RPMI8226 (cell line): ENCODE measurements around the gene LPP.

Experiments
- DNase-seq: peaks from one replicate; pipeline ENCODE4 v3.0.0-alpha.2; 2015

LPP gene

DNA sequence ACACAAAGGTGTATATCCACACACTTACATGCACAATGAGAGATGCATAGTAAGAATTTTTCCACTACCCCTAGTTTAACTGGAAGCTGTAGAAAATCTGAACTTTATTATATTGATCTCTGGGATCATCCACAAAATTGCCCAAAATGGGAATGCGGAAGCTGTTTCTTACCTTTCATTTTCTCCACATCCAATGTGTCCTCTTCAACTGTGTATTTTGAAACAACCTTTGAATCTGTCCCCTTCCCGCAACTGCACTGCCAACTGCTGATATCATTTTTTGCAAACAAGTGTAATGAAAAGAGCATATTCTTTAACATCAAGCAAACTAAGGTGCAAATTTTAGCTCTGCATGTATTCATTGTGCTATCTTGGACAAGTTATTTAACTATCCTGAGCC is 590.2 kb downstream of the LPP start:
- DNase-seq = no peak

DNA sequence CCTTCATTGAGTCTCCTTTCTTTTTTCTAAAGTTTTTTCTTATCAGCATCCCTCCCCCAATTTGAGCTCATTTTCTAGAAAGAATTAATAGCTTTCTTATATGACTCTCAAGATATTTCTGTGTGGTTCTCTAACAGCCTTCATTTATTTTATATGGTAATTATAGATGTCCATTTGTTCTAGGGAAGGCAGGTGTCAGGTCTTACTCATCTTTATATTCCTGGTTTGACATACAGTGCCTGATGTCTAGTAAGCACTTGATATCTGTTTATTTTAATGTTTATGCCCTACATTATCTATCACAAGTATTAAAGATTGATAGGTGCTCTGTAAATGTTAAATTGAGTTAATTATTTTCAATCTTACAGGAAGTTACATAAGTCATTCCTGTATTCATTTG is 591.1 kb downstream of the LPP start:
- no peak for DNase-seq

GRCh38 chr3:188746291-188746783 is 592.4 kb downstream of the LPP start:
- no peak for DNase-seq

DNA sequence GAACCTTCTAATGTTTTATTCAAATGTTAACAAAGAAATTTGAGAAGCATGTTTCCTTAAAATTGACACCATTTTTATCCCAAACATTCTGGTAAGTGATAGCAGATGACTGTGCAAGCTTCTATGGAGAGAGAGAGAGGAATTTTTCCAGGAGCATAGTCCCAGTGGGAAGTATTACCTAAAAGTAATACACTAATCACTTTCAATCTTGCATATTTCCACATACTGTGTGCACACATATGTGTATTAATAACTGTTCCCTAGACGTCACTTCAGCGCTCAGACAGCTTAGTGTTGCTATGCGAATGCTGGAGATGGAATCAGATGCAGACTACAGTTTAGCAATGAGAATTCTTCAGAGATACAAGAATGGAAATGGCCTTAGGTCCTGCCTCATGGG is 593.5 kb downstream of the LPP start:
- DNase-seq = no peak

DNA sequence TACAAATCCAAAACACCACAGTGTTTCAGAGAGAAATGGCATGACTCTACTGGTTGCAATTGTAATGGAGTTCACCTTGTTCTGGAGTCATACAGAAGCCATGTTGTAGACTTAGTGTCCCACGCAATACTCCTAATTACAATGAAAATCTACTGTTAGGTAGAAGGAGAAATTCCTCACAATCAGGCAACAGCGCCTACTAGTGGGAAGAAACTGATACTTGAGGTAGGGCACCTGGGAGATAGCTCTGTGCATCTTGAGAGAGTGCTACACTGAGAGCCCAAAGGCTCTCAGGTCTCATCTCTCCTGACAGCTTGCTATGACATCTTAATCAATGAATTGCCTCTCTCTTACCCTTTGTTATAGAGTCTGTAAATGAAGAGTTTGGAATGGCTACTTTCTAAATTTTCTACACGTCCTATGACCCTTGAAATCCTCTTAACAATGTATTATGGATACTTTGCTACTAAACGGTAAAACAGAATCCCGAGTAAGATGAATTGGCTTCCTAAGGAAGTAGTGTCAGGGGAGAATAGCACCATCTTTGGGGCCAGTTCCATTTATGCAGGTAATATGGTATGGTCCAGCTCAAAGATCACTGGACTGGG is 595.2 kb downstream of the LPP start:
- peak; percentile 49 for DNase-seq

- DNase-seq = no peak
These were observed 595.9 kb downstream of the LPP start for GRCh38 chr3:188749830-188750229.

- DNase-seq = no peak
These were observed 596.7 kb downstream of the LPP start for GRCh38 chr3:188750617-188751016.

GRCh38 chr3:188752850-188753249 is 598.9 kb downstream of the LPP start:
- no peak for DNase-seq

- DNase-seq = no peak
These were observed 600.3 kb downstream of the LPP start for GRCh38 chr3:188754267-188754666.

DNA sequence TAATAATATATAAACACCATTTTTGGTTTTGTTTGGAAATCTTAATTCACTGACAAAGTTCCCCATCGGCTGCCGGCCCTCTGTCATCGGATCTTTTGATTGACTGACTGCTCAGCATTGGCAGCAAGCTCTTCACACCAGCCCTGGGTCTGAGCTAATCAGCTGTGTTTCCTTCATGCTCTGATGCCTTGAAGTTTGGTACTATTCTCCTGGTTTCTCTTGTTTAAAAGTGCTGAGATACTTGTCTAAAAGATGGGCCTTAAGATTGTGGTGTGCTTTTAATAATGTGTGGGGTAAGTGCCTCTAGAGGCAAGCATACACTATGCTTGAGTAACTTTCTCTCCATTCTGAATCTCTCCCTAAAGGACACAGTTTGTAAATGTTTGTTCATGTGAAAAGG is 602.3 kb downstream of the LPP start:
- no peak for DNase-seq

GRCh38 chr3:188759336-188760005 is 605.5 kb downstream of the LPP start:
- no peak for DNase-seq

GRCh38 chr3:188760408-188760807 is 606.5 kb downstream of the LPP start:
- DNase-seq = no peak

DNA sequence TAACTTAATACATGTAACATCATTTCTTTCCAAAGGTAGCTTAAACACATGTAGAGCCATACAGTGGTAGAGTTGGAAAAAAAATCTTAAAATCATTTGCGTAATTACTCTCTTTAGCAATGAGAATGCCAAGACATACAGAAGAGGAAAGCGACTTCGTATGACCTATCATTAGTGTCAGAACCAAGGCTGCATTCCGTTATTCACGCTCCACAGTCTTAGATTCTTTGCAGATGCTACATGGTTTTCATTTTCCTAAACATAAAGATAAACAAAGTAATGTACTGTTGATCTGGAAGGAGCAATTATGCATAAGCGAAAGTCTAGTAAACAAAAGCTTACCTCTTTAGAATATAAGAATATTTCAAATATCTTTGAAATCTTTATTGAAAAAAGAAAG is 607.5 kb downstream of the LPP start:
- DNase-seq = no peak

GRCh38 chr3:188761964-188762363 is 608.0 kb downstream of the LPP start:
- no peak for DNase-seq

DNA sequence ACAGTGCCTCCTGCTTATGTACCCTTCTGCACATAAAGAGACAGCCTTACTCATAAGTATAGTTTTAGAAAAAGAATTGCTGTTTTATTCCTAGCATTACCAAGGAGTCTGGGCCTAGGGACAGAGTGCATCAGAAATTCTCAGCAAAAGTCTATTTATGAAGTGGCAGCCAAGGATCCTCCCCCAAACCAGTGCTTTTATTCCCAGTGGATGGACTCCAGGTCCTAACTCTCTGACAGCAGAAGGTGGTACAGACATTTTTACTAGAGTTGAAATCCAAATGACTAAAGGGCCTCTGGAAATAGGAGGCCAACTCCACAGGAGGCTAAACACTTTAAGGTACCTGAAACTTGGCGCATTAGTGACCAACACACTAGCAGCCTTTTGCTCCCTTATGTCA is 610.7 kb downstream of the LPP start:
- DNase-seq = no peak

DNA sequence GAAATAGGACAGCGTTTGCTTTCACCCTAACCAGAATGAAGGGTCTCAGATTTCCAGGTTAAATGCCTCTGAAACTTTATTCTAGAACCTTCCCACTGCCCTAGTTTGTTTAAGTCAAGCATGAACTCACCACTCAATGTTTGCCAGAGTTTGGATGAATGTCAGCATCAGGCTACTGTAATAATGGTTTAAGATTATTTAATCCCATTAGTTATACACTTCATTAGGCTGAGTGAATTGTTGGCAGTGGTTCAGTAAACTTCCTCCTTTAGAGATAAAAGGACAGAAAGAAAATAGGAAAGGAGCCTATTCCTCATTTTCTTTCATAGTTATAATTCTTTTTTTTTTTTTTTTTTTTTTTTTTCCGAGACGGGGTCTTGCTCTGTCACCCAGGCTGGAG is 615.9 kb downstream of the LPP start:
- no peak for DNase-seq

GRCh38 chr3:188772886-188773285 is 618.9 kb downstream of the LPP start:
- no peak for DNase-seq

DNA sequence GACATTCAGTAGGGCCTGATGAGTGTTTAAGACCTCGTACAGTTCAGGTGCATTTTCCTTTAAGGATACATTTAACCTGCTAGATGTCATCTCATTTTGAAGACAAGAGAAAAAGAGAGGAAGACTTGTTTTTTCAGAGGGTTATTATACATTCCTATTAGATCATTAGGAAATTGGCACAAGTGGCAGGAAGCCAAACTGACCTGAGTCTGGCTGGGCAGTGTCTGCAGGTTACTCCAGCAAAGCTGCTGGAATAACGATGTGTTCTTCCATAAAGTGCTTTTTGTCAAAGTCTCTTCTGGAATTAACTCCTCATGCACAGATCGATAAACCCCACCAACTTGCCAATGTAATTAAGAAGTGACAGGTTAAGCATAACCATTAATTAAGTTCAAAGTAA is 621.5 kb downstream of the LPP start:
- DNase-seq = no peak

DNA sequence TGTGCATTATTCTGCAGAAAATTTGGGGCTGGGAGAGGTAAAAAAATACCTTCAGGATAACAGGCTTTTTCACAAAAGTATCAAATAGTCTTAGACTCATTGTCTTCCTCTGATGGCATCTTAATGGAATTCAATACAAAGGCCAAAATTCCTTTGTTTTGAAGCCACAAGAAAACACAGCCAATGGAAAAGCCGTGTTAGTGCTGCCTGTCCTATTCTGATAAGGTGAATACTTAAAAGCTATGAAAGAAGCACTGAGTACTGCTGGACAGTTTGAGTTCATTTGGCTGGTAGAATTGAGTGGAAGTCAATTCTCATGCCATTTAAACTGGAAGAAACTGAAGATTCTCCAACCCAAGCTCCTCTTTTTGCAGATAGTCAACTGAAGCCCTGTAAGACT is 622.5 kb downstream of the LPP start:
- no peak for DNase-seq

DNA sequence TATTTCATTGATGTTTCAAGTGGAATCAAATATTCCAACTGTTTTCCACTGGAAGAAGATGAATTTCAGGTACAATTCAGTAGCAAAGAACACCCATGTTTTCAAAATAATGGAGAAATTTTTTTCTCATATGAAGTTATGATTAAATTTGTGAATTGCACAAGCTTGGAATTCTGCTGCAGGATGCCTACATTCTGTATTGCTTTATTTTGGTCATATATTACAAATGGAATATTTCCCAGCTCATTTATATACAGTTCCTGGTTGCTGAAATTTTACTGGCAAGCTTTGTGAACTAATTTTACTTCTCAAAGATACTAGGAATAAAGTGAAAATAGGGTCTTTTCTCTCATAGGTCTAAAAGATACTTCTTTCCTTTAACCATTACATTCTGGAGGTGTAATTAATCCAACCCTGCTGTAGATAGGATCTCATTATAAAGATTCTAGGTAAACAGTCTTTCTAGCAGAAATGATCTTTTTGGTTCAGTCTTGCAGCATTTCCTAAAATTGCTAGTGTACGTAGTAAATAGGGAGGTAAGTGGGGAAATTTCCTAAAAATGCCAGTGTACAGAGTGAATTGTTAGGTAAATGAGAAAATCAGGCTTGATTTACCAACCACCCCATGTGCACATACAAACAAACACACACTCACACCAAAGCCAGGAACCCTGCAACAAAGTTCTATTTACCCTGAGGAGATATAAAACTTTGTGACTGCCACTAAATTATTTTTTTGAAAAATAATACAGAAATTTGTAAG is 624.3 kb downstream of the LPP start:
- no peak for DNase-seq

- DNase-seq = no peak
These were observed 625.5 kb downstream of the LPP start for GRCh38 chr3:188779281-188779980.

DNA sequence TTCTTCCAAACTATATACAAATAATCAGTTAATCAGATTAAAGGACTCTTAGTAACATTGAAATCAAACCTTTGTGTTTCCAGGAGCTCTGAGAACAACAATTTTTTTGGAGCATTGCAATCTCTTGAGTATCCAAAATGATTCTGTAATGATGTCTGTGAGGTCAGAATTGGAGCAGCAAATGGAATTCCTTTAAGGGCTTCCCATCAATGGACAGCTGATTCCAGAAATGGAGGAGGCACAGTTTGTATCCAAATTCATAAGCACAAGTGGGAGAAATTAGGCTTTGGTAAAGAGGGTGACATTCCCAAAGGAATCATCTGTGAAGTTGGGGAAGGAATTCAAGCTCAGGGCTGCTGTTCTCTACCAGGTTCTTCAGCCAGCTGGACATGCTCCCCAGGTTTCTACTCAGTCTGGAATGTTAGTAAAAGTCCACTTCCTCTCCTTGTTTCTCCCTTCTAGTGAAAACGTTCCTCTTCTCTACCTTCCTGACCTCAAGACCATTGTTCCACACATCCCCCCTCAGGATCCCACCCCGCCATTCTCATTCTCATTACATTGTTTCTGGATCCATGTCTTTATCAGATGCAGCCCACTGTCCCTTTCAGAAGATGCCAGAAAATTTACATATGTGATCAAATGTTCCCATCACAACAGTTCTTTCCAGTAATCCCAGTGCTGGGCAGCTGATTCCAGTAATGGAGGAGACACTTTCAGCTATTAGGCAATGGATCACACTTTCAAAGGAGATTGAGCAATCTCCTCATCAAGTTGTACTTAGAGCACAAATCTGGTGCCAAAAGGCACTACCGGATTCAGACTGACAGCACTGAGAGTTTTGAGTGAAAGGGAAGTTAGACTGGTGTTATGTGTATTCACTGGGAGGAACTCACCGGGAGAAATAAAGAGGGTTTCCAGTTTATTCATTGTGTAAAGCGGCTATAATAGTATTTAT is 626.5 kb downstream of the LPP start:
- DNase-seq = no peak
